ENCODE results near the gene ITPR1. TPM values are rescaled to one million over a fixed set of nuclear protein-coding genes. Genes with fewer than 3 reads are reported as not detected.

Gene ITPR1
- total and polyA plus RNA-seq, 3 donors from 2014 or later: 26.5 to 129 (median 59.7) TPM

GRCh38 chr3:4833471-4833870 is 340.3 kb downstream of the ITPR1 start:
- intact Hi-C loops (cut with DNase I; ENCODE audit: low total_unique reads): no loop called here
- no peaks in the 10 kb centered on the region for H3K36me3 ChIP-seq (ENCODE audit: low read depth, missing control alignments)
- H3K4me1 ChIP-seq: peaks cover 5% of the 10 kb centered on the region
- H3K27me3 ChIP-seq: no peaks in the 10 kb centered on the region
- no peak overlapping the region for H3K4me3 ChIP-seq
- 97% methylated on average over 5 of the region's 5 CpGs for WGBS, 2 donors
- TF ChIP-seq, protein P1, sequence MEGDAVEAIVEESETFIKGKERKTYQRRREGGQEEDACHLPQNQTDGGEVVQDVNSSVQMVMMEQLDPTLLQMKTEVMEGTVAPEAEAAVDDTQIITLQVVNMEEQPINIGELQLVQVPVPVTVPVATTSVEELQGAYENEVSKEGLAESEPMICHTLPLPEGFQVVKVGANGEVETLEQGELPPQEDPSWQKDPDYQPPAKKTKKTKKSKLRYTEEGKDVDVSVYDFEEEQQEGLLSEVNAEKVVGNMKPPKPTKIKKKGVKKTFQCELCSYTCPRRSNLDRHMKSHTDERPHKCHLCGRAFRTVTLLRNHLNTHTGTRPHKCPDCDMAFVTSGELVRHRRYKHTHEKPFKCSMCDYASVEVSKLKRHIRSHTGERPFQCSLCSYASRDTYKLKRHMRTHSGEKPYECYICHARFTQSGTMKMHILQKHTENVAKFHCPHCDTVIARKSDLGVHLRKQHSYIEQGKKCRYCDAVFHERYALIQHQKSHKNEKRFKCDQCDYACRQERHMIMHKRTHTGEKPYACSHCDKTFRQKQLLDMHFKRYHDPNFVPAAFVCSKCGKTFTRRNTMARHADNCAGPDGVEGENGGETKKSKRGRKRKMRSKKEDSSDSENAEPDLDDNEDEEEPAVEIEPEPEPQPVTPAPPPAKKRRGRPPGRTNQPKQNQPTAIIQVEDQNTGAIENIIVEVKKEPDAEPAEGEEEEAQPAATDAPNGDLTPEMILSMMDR (IDR thresholded peaks at IDR 0.05): no peak
- TF ChIP-seq POLR2A (IDR thresholded peaks at IDR 0.05): no peak
- H3K27ac ChIP-seq: peak overlapping the region in 1 of 2 donors; percentile 11
- no peak for DNase-seq
- H3K9me3 ChIP-seq: no peaks in the 10 kb centered on the region

DNA sequence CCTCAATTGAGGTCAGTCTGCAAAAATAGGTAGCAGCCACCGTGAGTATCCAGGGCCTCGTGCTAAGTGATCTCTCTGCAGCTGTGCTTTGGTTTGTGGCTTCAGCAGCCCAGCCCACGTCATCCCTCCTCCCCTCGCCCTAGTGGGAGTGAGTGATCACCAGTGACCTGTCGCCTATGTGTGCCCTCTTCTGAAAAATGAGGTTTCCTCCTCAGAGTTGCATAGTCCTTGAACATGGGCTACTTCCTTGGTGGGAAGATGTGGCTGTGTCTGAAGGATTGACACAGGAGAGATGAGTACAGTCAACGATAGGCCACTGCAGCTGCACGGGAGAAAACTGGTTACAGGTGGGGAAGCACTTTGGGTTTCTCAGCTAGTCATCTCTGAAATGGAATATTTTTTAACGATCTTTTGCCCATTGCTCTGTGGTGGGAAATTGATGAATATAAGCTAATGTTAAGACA is 341.3 kb downstream of the ITPR1 start:
- H3K4me3 ChIP-seq: no peak overlapping the region
- H3K27me3 ChIP-seq: no peaks in the 10 kb centered on the region
- DNase-seq: peak; percentile 73
- H3K9me3 ChIP-seq: no peaks in the 10 kb centered on the region
- no peak overlapping the region for H3K27ac ChIP-seq
- intact Hi-C loops (cut with DNase I; ENCODE audit: low total_unique reads): no loop called here
- 56 to 67% methylated on average over 6 to 8 of the region's 8 CpGs for WGBS, 2 donors
- no peaks in the 10 kb centered on the region for H3K36me3 ChIP-seq (ENCODE audit: low read depth, missing control alignments)
- peaks cover 5% of the 10 kb centered on the region for H3K4me1 ChIP-seq
- TF ChIP-seq, protein P1 (IDR thresholded peaks at IDR 0.05): no peak
- no peak for TF ChIP-seq POLR2A (IDR thresholded peaks at IDR 0.05)

- Histone ChIP-seq H3K27ac (no peak overlapping the region), H3K9me3 (no peaks in the 10 kb centered on the region), H3K36me3 (ENCODE audit: low read depth, missing control alignments) (no peaks in the 10 kb centered on the region), H3K27me3 (no peaks in the 10 kb centered on the region), H3K4me1 (peaks cover 5% of the 10 kb centered on the region), H3K4me3 (no peak overlapping the region)
- TF ChIP-seq POLR2A (IDR thresholded peaks at IDR 0.05): no peak
- TF ChIP-seq, protein P1 (IDR thresholded peaks at IDR 0.05): no peak
- intact Hi-C loops (cut with DNase I; ENCODE audit: low total_unique reads): no loop called here
- WGBS, 2 donors: 59 to 75% methylated on average over 3 of the region's 3 CpGs
- no peak for DNase-seq
These were observed 342.5 kb downstream of the ITPR1 start for GRCh38 chr3:4835616-4836043.

DNA sequence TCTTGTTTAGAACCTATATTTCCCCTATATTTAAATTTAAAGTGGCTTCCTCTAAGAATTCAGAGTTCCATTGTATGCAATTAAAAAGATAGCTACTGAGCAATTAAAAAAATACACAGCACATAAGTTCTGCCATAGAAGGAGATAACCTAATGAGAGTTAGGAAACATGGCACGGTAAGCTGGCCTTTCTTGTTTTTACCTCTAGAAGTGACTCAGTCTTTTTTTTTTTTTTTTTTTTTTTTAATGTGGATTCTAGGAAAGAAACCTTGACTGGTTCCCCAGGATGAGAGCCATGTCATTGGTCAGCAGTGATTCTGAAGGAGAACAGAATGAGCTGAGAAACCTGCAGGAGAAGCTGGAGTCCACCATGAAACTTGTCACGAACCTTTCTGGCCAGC is 343.4 kb downstream of the ITPR1 start:
- TF ChIP-seq, protein P1 (IDR thresholded peaks at IDR 0.05): no peak
- no peak for TF ChIP-seq POLR2A (IDR thresholded peaks at IDR 0.05)
- WGBS, 2 donors: 88 to 89% methylated on average over 2 of the region's 2 CpGs
- Histone ChIP-seq H3K36me3 (ENCODE audit: low read depth, missing control alignments) (no peaks in the 10 kb centered on the region), H3K9me3 (no peaks in the 10 kb centered on the region), H3K27ac (no peak overlapping the region), H3K4me1 (peaks cover 1% of the 10 kb centered on the region), H3K27me3 (no peaks in the 10 kb centered on the region), H3K4me3 (no peak overlapping the region)
- intact Hi-C loops (cut with DNase I; ENCODE audit: low total_unique reads): no loop called here
- DNase-seq: no peak

- Histone ChIP-seq H3K27ac (no peak overlapping the region), H3K27me3 (no peaks in the 10 kb centered on the region), H3K4me1 (no peaks in the 10 kb centered on the region), H3K4me3 (no peak overlapping the region), H3K9me3 (no peaks in the 10 kb centered on the region), H3K36me3 (ENCODE audit: low read depth, missing control alignments) (no peaks in the 10 kb centered on the region)
- WGBS, 2 donors: 84 to 86% methylated on average over 5 of the region's 5 CpGs
- TF ChIP-seq, protein P1 (IDR thresholded peaks at IDR 0.05): no peak
- TF ChIP-seq POLR2A (IDR thresholded peaks at IDR 0.05): no peak
- intact Hi-C loops (cut with DNase I; ENCODE audit: low total_unique reads): no loop called here
- DNase-seq: no peak
These were observed 344.3 kb downstream of the ITPR1 start for GRCh38 chr3:4837374-4837930.
